B cell (primary cell): Measurements from ENCODE around the gene D2HGDH. TPM values are rescaled to one million over a fixed set of nuclear protein-coding genes. Genes with fewer than 3 reads are reported as not detected.

ENCODE experiments used
- ATAC-seq: fragments of 200-7000 bp; cut with Tn5 transposase; one replicate; pipeline ENCODE4 v1.10.0; 2021; ENCODE audit warnings: low read depth, mild to moderate bottlenecking, moderate number of reproducible peaks, moderate library complexity
- CTCF ChIA-PET: fragments of 350-600 bp; sonication (Branson Sonifier 250); formaldehyde crosslinking; loops from one replicate; lab custom pipeline; 2021; ENCODE audit warnings: antibody characterized with exemption, inconsistent platforms; lab: Charles Lee
- POLR2A ChIA-PET: fragments of 350-600 bp; sonication (Branson Sonifier 250); formaldehyde crosslinking; loops from one replicate; lab custom pipeline; 2021; ENCODE audit warnings: antibody characterized with exemption; lab: Charles Lee
- DNase-seq: peaks from one replicate; pipeline ENCODE4 v3.0.0; 2013
- H2AFZ ChIP-seq: 2 replicates; pipeline ENCODE4 v1.6.1; 2012; ENCODE audit warnings: mild to moderate bottlenecking, low read depth, low read length; ENCODE audit not compliant: insufficient read depth, poor library complexity, severe bottlenecking
- H3K27ac ChIP-seq, 2 donors: 1 replicate in 1 of 2; 2 replicates in 1 of 2; pipeline ENCODE4 v1.5.1; 2012 to 2013; ENCODE audit warnings: low read length in 2 of 2, mild to moderate bottlenecking in 2 of 2, moderate library complexity in 1 of 2
- H3K27me3 ChIP-seq, 4 experiments: fragments of 200-600 bp in 1 of 4; sonication (generic) in 1 of 4; replicated peaks in 1 of 4; 1 replicate in 2 of 4; 2 replicates in 2 of 4; pipeline versions ENCODE4 v1.6.1 to v1.7.0; 2013 to 2016; ENCODE audit warnings: low read length in 3 of 4, mild to moderate bottlenecking in 2 of 4, mixed read lengths in 1 of 4, moderate library complexity in 1 of 4; ENCODE audit not compliant: insufficient read depth in 4 of 4, control insufficient read depth in 3 of 4; ENCODE audit errors: control extremely low read depth in 1 of 4
- H3K36me3 ChIP-seq, 2 experiments: replicated peaks in 1 of 2; 1 replicate in 1 of 2; 2 replicates in 1 of 2; pipeline versions ENCODE4 v1.6.1 to v1.7.1; 2013; ENCODE audit warnings: low read length in 1 of 2; ENCODE audit not compliant: insufficient read depth in 2 of 2, control insufficient read depth in 1 of 2; ENCODE audit errors: control extremely low read depth in 1 of 2, extremely low read depth in 1 of 2
- H3K4me1 ChIP-seq, 2 donors: fragments of 200-600 bp in 1 of 2; sonication (generic) in 1 of 2; 1 replicate in 1 of 2; 2 replicates in 1 of 2; pipeline versions ENCODE4 v1.5.1 to v1.6.1; 2013 to 2017; ENCODE audit warnings: low read length in 2 of 2; ENCODE audit not compliant: control insufficient read depth in 2 of 2, insufficient read depth in 2 of 2
- H3K4me2 ChIP-seq: replicated peaks from 2 replicates; pipeline ENCODE3; 2012; ENCODE audit warnings: mild to moderate bottlenecking, low read depth, low read length; ENCODE audit not compliant: poor library complexity, severe bottlenecking
- H3K4me3 ChIP-seq, 5 experiments: fragments of 200-600 bp in 1 of 5; sonication (generic) in 1 of 5; 1 replicate in 3 of 5; 2 replicates in 2 of 5; pipeline versions ENCODE4 v1.5.1 to v1.7.0; 2011 to 2016; ENCODE audit warnings: low read length in 4 of 5, mild to moderate bottlenecking in 4 of 5, low read depth in 2 of 5, control low read depth in 1 of 5, moderate library complexity in 1 of 5; ENCODE audit not compliant: insufficient read depth in 1 of 5; ENCODE audit errors: control extremely low read depth in 1 of 5, extremely low read depth in 1 of 5
- H3K79me2 ChIP-seq: fragments of 200-600 bp; sonication (generic); one replicate; pipeline ENCODE4 v1.6.0; 2016; ENCODE audit warnings: low read length; ENCODE audit not compliant: control insufficient read depth, insufficient read depth
- H3K9ac ChIP-seq: fragments of 200-600 bp; sonication (generic); 2 replicates; pipeline ENCODE4 v1.6.1; 2017; ENCODE audit warnings: mild to moderate bottlenecking, low read length, moderate library complexity
- H3K9me3 ChIP-seq, 3 donors: one replicate each; pipeline versions ENCODE4 v1.6.1 to v1.7.1; 2013; ENCODE audit warnings: low read length in 2 of 3; ENCODE audit not compliant: control insufficient read depth in 2 of 3, insufficient read depth in 1 of 3; ENCODE audit errors: control extremely low read depth in 1 of 3
- H4K20me1 ChIP-seq: 2 replicates; pipeline ENCODE4 v1.6.0; 2012; ENCODE audit warnings: mild to moderate bottlenecking, low read length; ENCODE audit not compliant: insufficient read depth, control insufficient read depth, poor library complexity, severe bottlenecking
- H3K27ac Mint-ChIP-seq: one replicate; pipeline ENCODE4 v1.8.0; 2021; ENCODE audit warnings: mixed read lengths
- H3K27me3 Mint-ChIP-seq: one replicate; pipeline ENCODE4 v1.8.0; 2021; ENCODE audit warnings: mixed read lengths
- H3K4me1 Mint-ChIP-seq: one replicate; pipeline ENCODE4 v1.8.0; 2021; ENCODE audit warnings: mixed read lengths
- H3K4me3 Mint-ChIP-seq: one replicate; pipeline ENCODE4 v1.8.0; 2021; ENCODE audit warnings: mixed read lengths
- H3K9me3 Mint-ChIP-seq: one replicate; pipeline ENCODE4 v1.8.0; 2022; ENCODE audit warnings: mixed read lengths; ENCODE audit not compliant: insufficient read depth
- CTCF ChIP-seq: fragments of 200-600 bp; IDR thresholded peaks from one replicate; pipeline ENCODE4 v1.8.0; 2022; ENCODE audit warnings: antibody characterized with exemption, mild to moderate bottlenecking
- EZH2 ChIP-seq: IDR thresholded peaks from 2 replicates; pipeline ENCODE4 v1.6.1; 2012; ENCODE audit warnings: borderline replicate concordance, low read depth, mild to moderate bottlenecking, moderate library complexity, low read length; ENCODE audit not compliant: insufficient read depth, poor library complexity, severe bottlenecking
- WGBS: methylation state at CpG from one replicate; pipeline ENCODE4 v1.1.5; 2013; ENCODE audit warnings: missing lambda C conversion rate; ENCODE audit not compliant: insufficient coverage; 5-methylcytosine and 5-hydroxymethylcytosine counted together
- intact Hi-C: fragments of 100-400 bp; cut with micrococcal nuclease; formaldehyde crosslinking; loops from one replicate; pipeline ENCODE4 v1.10.0; 2022
- polyA plus RNA-seq: library from polyadenylated mRNA; depleted of rRNA; stranded (reverse); fragments of >200 nt; gene quantifications from 2 replicates; pipeline ENCODE4 v1.2.3, GENCODE V29; 2012
- total RNA-seq, 2 donors: library from RNA; stranded (reverse); fragments of 120-200 nt in 1 of 2; gene quantifications; 1 replicate in 1 of 2; 2 replicates in 1 of 2; pipeline versions ENCODE4 v1.2.3 to v1.2.4, GENCODE V29; 2013 to 2022

The D2HGDH gene
- total and polyA plus RNA-seq, 2 donors (not counting 1 experiment from before 2014, with no cell fraction given), result 44.0 to 67.7 TPM

- CTCF ChIA-PET, result interaction anchor here (0.6 to 3.7 kb wide), 12 partner anchors 10 to 387 kb away, joined by 3 to 41 read pairs (median 4); partner anchors contain the start of genes ATG4B, D2HGDH, DTYMK and HDLBP
- H3K4me2 ChIP-seq, result peak overlapping the region; percentile 99
- peak; percentile 74 for TF ChIP-seq CTCF
- TF ChIP-seq EZH2, result no peak
- intact Hi-C loops, result loop anchor here (1.0 to 5.0 kb wide), 2 partner anchors 32 to 870 kb away; partner anchors contain the start of gene D2HGDH
- Mint-ChIP-seq H3K27ac (peak overlapping the region; percentile 86), H3K4me1 (peaks cover 20% of the 10 kb centered on the region), H3K27me3 (no peaks in the 10 kb centered on the region), H3K9me3 (no peaks in the 10 kb centered on the region), H3K4me3 (peak overlapping the region; percentile 83)
- peak overlapping the region; percentile 82 for H2AFZ ChIP-seq
- whole genome bisulfite sequencing, result under 1% methylated on average over 92 of the region's 98 CpGs
- H3K9me3 ChIP-seq, result peaks cover 0 to 16% (median 4%) of the 10 kb centered on the region in 3 donors
- peaks cover 0 to 14% of the 10 kb centered on the region in 2 experiments for H3K36me3 ChIP-seq
- peaks cover 18% of the 10 kb centered on the region for H4K20me1 ChIP-seq
- peak overlapping the region; percentile 65 to 89 for H3K27ac ChIP-seq
- H3K79me2 ChIP-seq, result peaks cover 33% of the 10 kb centered on the region
- peak; percentile 96 for DNase-seq
- POLR2A ChIA-PET, result interaction anchor here (0.6 to 3.5 kb wide), 8 partner anchors 14 to 551 kb away, joined by 3 to 30 read pairs (median 8); partner anchors contain the start of genes ATG4B, D2HGDH, DTYMK and THAP4
- H3K9ac ChIP-seq, result peak overlapping the region; percentile 84
- H3K4me1 ChIP-seq, result peaks cover 14 to 21% of the 10 kb centered on the region in 2 donors
- peak overlapping the region; percentile 15 to 80 (median 74) for H3K4me3 ChIP-seq
- ATAC-seq, result peak; percentile 75
- H3K27me3 ChIP-seq, result no peaks in the 10 kb centered on the region
Measured at GRCh38 chr2:241702155-241703031, 32.0 kb upstream of the D2HGDH start.
